RWPE2 (cell line): ENCODE measurements around the gene TTC39A.

Experiments used
- ATAC-seq: fragments of 200-7000 bp; cut with Tn5 transposase; 3 replicates; pipeline ENCODE4 v1.9.1; 2021; ENCODE audit warnings: low read depth
- DNase-seq: peaks from one replicate; pipeline ENCODE4 v3.0.0-alpha.2; 2020; ENCODE audit warnings: low spot score
- H3K27ac ChIP-seq: fragments of 450-650 bp; 2 replicates; pipeline ENCODE4 v1.5.1; 2017; ENCODE audit warnings: mild to moderate bottlenecking; ENCODE audit not compliant: poor library complexity, severe bottlenecking
- H3K27me3 ChIP-seq: fragments of 250-450 bp; sonication (Bioruptor Pico); 2 replicates; pipeline ENCODE4 v1.5.1; 2021; ENCODE audit warnings: mild to moderate bottlenecking, moderate library complexity; ENCODE audit not compliant: insufficient read depth, poor library complexity, severe bottlenecking
- H3K36me3 ChIP-seq: fragments of 250-450 bp; sonication (Bioruptor Pico); 2 replicates; pipeline ENCODE4 v1.5.1; 2020; ENCODE audit warnings: low read depth, mild to moderate bottlenecking, moderate library complexity
- H3K4me1 ChIP-seq: fragments of 250-450 bp; sonication (Bioruptor Pico); 2 replicates; pipeline ENCODE4 v1.5.1; 2021; ENCODE audit warnings: mild to moderate bottlenecking, moderate library complexity; ENCODE audit not compliant: insufficient read depth, poor library complexity, severe bottlenecking
- H3K4me3 ChIP-seq: fragments of 250-450 bp; sonication (Bioruptor Pico); 2 replicates; pipeline ENCODE4 v1.5.1; 2021; ENCODE audit warnings: mild to moderate bottlenecking, moderate library complexity; ENCODE audit not compliant: severe bottlenecking
- H3K9me3 ChIP-seq: fragments of 250-450 bp; sonication (Bioruptor Pico); 2 replicates; pipeline ENCODE4 v1.5.1; 2021; ENCODE audit warnings: mild to moderate bottlenecking, moderate library complexity; ENCODE audit not compliant: severe bottlenecking
- CTCF ChIP-seq: fragments of 450-650 bp; IDR thresholded peaks from one replicate; pipeline ENCODE4 v1.5.1; 2017; ENCODE audit warnings: mild to moderate bottlenecking, moderate library complexity; ENCODE audit not compliant: poor library complexity, severe bottlenecking

Gene TTC39A

GRCh38 chr1:51301844-51302162 is 28.6 kb downstream of the TTC39A start:
- no peak for TF ChIP-seq CTCF
- Histone ChIP-seq H3K9me3 (no peaks in the 10 kb centered on the region), H3K27ac (no peak overlapping the region), H3K4me1 (no peaks in the 10 kb centered on the region), H3K4me3 (no peak overlapping the region), H3K36me3 (no peaks in the 10 kb centered on the region), H3K27me3 (no peaks in the 10 kb centered on the region)
- no peak for DNase-seq
- no peak for ATAC-seq

- Histone ChIP-seq H3K4me3 (no peak overlapping the region), H3K27me3 (no peaks in the 10 kb centered on the region), H3K27ac (no peak overlapping the region), H3K36me3 (no peaks in the 10 kb centered on the region), H3K4me1 (no peaks in the 10 kb centered on the region), H3K9me3 (no peaks in the 10 kb centered on the region)
- no peak for TF ChIP-seq CTCF
- DNase-seq (no peak), ATAC-seq (no peak)
Measured at GRCh38 chr1:51301152-51301843, 29.1 kb downstream of the TTC39A start.

GRCh38 chr1:51299981-51300670 is 30.2 kb downstream of the TTC39A start:
- Histone ChIP-seq H3K4me1 (no peaks in the 10 kb centered on the region), H3K9me3 (no peaks in the 10 kb centered on the region), H3K4me3 (no peak overlapping the region), H3K27ac (no peak overlapping the region), H3K36me3 (no peaks in the 10 kb centered on the region), H3K27me3 (no peaks in the 10 kb centered on the region)
- TF ChIP-seq CTCF = no peak
- ATAC-seq = no peak
- DNase-seq = no peak

GRCh38 chr1:51299185-51299885 is 31.0 kb downstream of the TTC39A start:
- Histone ChIP-seq H3K36me3 (no peaks in the 10 kb centered on the region), H3K4me3 (no peak overlapping the region), H3K9me3 (no peaks in the 10 kb centered on the region), H3K27me3 (no peaks in the 10 kb centered on the region), H3K4me1 (no peaks in the 10 kb centered on the region), H3K27ac (no peak overlapping the region)
- DNase-seq (no peak), ATAC-seq (no peak)
- no peak for TF ChIP-seq CTCF
